IMR-90 (cell line): ENCODE results near the gene SCNN1B. TPM values are rescaled to one million over a fixed set of nuclear protein-coding genes. Genes with fewer than 3 reads are reported as not detected.

Experiments used
- ATAC-seq: fragments of 200-7000 bp; cut with Tn5 transposase; 2 replicates; pipeline ENCODE4 v1.9.1; 2020; ENCODE audit warnings: low read depth, mild to moderate bottlenecking, moderate library complexity
- BruUV-seq: library from RNA; stranded (reverse); fragments of 400-500 nt; replicated peaks from 2 replicates; lab custom pipeline; 2021; lab: Mats Ljungman, UMichigan
- CTCF ChIA-PET: fragments of 300-600 bp; formaldehyde crosslinking; extraction: SDS; loops from one replicate; lab custom pipeline; 2021; ENCODE audit warnings: antibody characterized with exemption; lab: Yijun Ruan, JAX
- POLR2A ChIA-PET: fragments of 300-600 bp; sonication (Branson Sonifier 250); formaldehyde crosslinking; loops from one replicate; lab custom pipeline; 2022; ENCODE audit warnings: antibody characterized with exemption; ENCODE audit not compliant: unreplicated experiment; lab: Charles Lee
- DNase-seq: peaks from one replicate; pipeline ENCODE4 v3.0.0; 2013
- H2AFZ ChIP-seq: replicated peaks from 2 replicates; pipeline ENCODE3; 2013; ENCODE audit warnings: low read length, mild to moderate bottlenecking; ENCODE audit not compliant: poor library complexity
- H2AK5ac ChIP-seq: 2 replicates; pipeline ENCODE4 v1.6.1; 2013; ENCODE audit warnings: low read depth, low read length, inconsistent platforms
- H2AK9ac ChIP-seq: replicated peaks from 2 replicates; pipeline ENCODE3; 2013; ENCODE audit warnings: mild to moderate bottlenecking, low read depth, low read length, moderate library complexity; ENCODE audit not compliant: poor library complexity
- H2BK120ac ChIP-seq: 2 replicates; pipeline ENCODE4 v1.6.1; 2013; ENCODE audit warnings: low read depth, low read length, inconsistent platforms
- H2BK15ac ChIP-seq: 3 replicates; pipeline ENCODE4 v1.6.1; 2013; ENCODE audit warnings: low read depth, low read length, inconsistent platforms
- H2BK20ac ChIP-seq: 2 replicates; pipeline ENCODE4 v1.6.1; 2013; ENCODE audit warnings: low read depth, mild to moderate bottlenecking, inconsistent platforms, low read length, moderate library complexity
- H2BK5ac ChIP-seq: 2 replicates; pipeline ENCODE4 v1.6.1; 2013; ENCODE audit warnings: mild to moderate bottlenecking, low read depth, low read length, inconsistent platforms; ENCODE audit not compliant: poor library complexity, severe bottlenecking
- H3K14ac ChIP-seq: replicated peaks from 2 replicates; pipeline ENCODE4 v1.6.1; 2013; ENCODE audit warnings: low read depth, low read length, inconsistent platforms
- H3K18ac ChIP-seq: 2 replicates; pipeline ENCODE4 v1.6.1; 2013; ENCODE audit warnings: low read depth, low read length, control low read depth
- H3K23ac ChIP-seq: 2 replicates; pipeline ENCODE4 v1.6.1; 2013; ENCODE audit warnings: low read depth, low read length, inconsistent platforms
- H3K27ac ChIP-seq: 2 replicates; pipeline ENCODE4 v1.5.1; 2013; ENCODE audit warnings: mild to moderate bottlenecking, control low read depth, low read length; ENCODE audit not compliant: insufficient read depth
- H3K27me3 ChIP-seq: 2 replicates; pipeline ENCODE4 v1.6.1; 2013; ENCODE audit warnings: low read length; ENCODE audit not compliant: control insufficient read depth, insufficient read depth
- H3K36me3 ChIP-seq: 2 replicates; pipeline ENCODE4 v1.6.1; 2013; ENCODE audit warnings: low read length, mixed read lengths; ENCODE audit not compliant: control insufficient read depth, insufficient read depth
- H3K4ac ChIP-seq: 2 replicates; pipeline ENCODE4 v1.6.1; 2013; ENCODE audit warnings: low read depth, low read length, inconsistent platforms
- H3K4me1 ChIP-seq: 2 replicates; pipeline ENCODE4 v1.6.1; 2013; ENCODE audit warnings: low read length, mixed read lengths; ENCODE audit not compliant: control insufficient read depth, insufficient read depth
- H3K4me2 ChIP-seq: 2 replicates; pipeline ENCODE4 v1.6.1; 2013; ENCODE audit warnings: low read depth, mild to moderate bottlenecking, control low read depth, low read length, moderate library complexity
- H3K4me3 ChIP-seq: 2 replicates; pipeline ENCODE4 v1.5.1; 2013; ENCODE audit warnings: low read depth, mild to moderate bottlenecking, control low read depth, low read length, moderate library complexity; ENCODE audit not compliant: insufficient read depth
- H3K56ac ChIP-seq: 2 replicates; pipeline ENCODE4 v1.6.1; 2013; ENCODE audit warnings: low read length, inconsistent platforms; ENCODE audit not compliant: insufficient read depth; ENCODE audit errors: extremely low read depth
- H3K79me1 ChIP-seq, 2 experiments: 2 replicates each; pipeline ENCODE4 v1.6.1; 2013; ENCODE audit warnings: low read length in 2 of 2, inconsistent platforms in 1 of 2, low read depth in 1 of 2
- H3K9ac ChIP-seq: 2 replicates; pipeline ENCODE4 v1.6.1; 2013; ENCODE audit warnings: low read depth, low read length, control low read depth
- H3K9me1 ChIP-seq: 2 replicates; pipeline ENCODE4 v1.6.1; 2013; ENCODE audit warnings: low read length, inconsistent platforms; ENCODE audit not compliant: insufficient read depth
- H3K9me3 ChIP-seq: 2 replicates; pipeline ENCODE4 v1.6.1; 2013; ENCODE audit warnings: low read length; ENCODE audit not compliant: control insufficient read depth, insufficient read depth
- H4K20me1 ChIP-seq: 2 replicates; pipeline ENCODE4 v1.6.1; 2013; ENCODE audit warnings: low read length, inconsistent platforms; ENCODE audit not compliant: insufficient read depth
- H4K5ac ChIP-seq: 2 replicates; pipeline ENCODE4 v1.6.1; 2013; ENCODE audit warnings: mild to moderate bottlenecking, low read depth, low read length, control low read depth
- H4K8ac ChIP-seq, 2 experiments: 2 replicates each; pipeline ENCODE4 v1.6.1; 2013; ENCODE audit warnings: low read depth in 2 of 2, low read length in 2 of 2, control low read depth in 1 of 2, inconsistent platforms in 1 of 2
- H4K91ac ChIP-seq: 2 replicates; pipeline ENCODE4 v1.6.1; 2013; ENCODE audit warnings: low read depth, low read length, inconsistent platforms; ENCODE audit not compliant: insufficient read depth
- BHLHE40 ChIP-seq: fragments of 150-350 bp; IDR thresholded peaks from 2 replicates; pipeline ENCODE4 v1.6.1; 2016; ENCODE audit warnings: mild to moderate bottlenecking, low read depth, low read length
- CEBPB ChIP-seq: IDR thresholded peaks from 2 replicates; pipeline ENCODE4 v1.6.1; 2012; ENCODE audit warnings: low read depth, low read length, improper control_type of control experiment
- CTCF ChIP-seq: conservative IDR thresholded peaks from 2 replicates; pipeline ENCODE4 v1.5.1; 2012; ENCODE audit warnings: mild to moderate bottlenecking, low read depth, low read length, improper control_type of control experiment
- FOS ChIP-seq: fragments of 150-350 bp; IDR thresholded peaks from 2 replicates; pipeline ENCODE4 v1.6.1; 2016; ENCODE audit warnings: low read depth, low read length
- MAZ ChIP-seq: IDR thresholded peaks from 2 replicates; pipeline ENCODE4 v1.6.1; 2012; ENCODE audit warnings: low read depth, mild to moderate bottlenecking, low read length, improper control_type of control experiment, moderate library complexity, borderline replicate concordance
- MXI1 ChIP-seq: IDR thresholded peaks from 2 replicates; pipeline ENCODE4 v1.6.1; 2012; ENCODE audit warnings: low read depth, mild to moderate bottlenecking, low read length, moderate library complexity, borderline replicate concordance
- NFE2L2 ChIP-seq: fragments of 150-350 bp; IDR thresholded peaks from 2 replicates; pipeline ENCODE4 v1.6.1; 2016; ENCODE audit warnings: low read depth, mild to moderate bottlenecking, low read length
- POLR2A ChIP-seq: IDR thresholded peaks from 2 replicates; pipeline ENCODE4 v1.6.1; 2012; ENCODE audit warnings: mild to moderate bottlenecking, low read depth, low read length
- RAD21 ChIP-seq: IDR thresholded peaks from 2 replicates; pipeline ENCODE4 v1.6.1; 2012; ENCODE audit warnings: low read length, improper control_type of control experiment
- RCOR1 ChIP-seq: IDR thresholded peaks from 2 replicates; pipeline ENCODE4 v1.6.1; 2012; ENCODE audit warnings: mild to moderate bottlenecking, low read length, improper control_type of control experiment; ENCODE audit not compliant: insufficient replicate concordance
- RFX5 ChIP-seq: IDR thresholded peaks from 2 replicates; pipeline ENCODE4 v1.8.0; 2012; ENCODE audit warnings: low read depth, mild to moderate bottlenecking, low read length, moderate library complexity
- SMC3 ChIP-seq: fragments of 150-350 bp; IDR thresholded peaks from 2 replicates; pipeline ENCODE4 v1.6.1; 2016; ENCODE audit warnings: low read depth, mild to moderate bottlenecking, antibody characterized with exemption, low read length, moderate library complexity
- USF2 ChIP-seq: fragments of 150-350 bp; IDR thresholded peaks from 2 replicates; pipeline ENCODE4 v1.6.1; 2017; ENCODE audit warnings: mild to moderate bottlenecking, antibody characterized with exemption, low read length, low read depth
- WGBS, 2 experiments: methylation state at CpG; one replicate each; pipeline versions ENCODE4 v1.1.5 to v1.1.7; 2013; ENCODE audit warnings: missing lambda C conversion rate in 2 of 2; ENCODE audit not compliant: insufficient read length in 1 of 2; ENCODE audit errors: extremely low coverage in 2 of 2; 5-methylcytosine and 5-hydroxymethylcytosine counted together
- dilution Hi-C: fragments of 300-500 bp; cut with HindIII; formaldehyde crosslinking; loops from one replicate; pipeline ENCODE4 v1.14.3; 2018; ENCODE audit warnings: low sequenced_read_pairs; ENCODE audit not compliant: unreplicated experiment
- in situ Hi-C: fragments of 300-500 bp; cut with MboI; formaldehyde crosslinking; loops from 3 replicates; pipeline ENCODE4 v1.14.3; 2019; ENCODE audit warnings: low sequenced_read_pairs, inconsistent platforms, mixed read lengths
- intact Hi-C: fragments of 100-400 bp; cut with micrococcal nuclease; formaldehyde crosslinking; loops from 2 replicates; pipeline ENCODE4 v1.10.0; 2022
- polyA plus RNA-seq, 3 experiments: library from polyadenylated mRNA; depleted of rRNA; stranded (reverse); fragments of >200 nt; gene quantifications; 2 replicates each; pipeline ENCODE4 v1.2.3, GENCODE V29; 2012; ENCODE audit warnings: low replicate concordance in 1 of 3
- total RNA-seq: library from RNA; depleted of rRNA; stranded (reverse); fragments of >200 nt; gene quantifications from 2 replicates; pipeline ENCODE4 v1.2.3, GENCODE V29; 2012
- TF ChIP-seq, protein P1 (sequence below): fragments of 150-350 bp; IDR thresholded peaks from 2 replicates; pipeline ENCODE4 v1.6.1; 2016; ENCODE audit warnings: low read depth, mild to moderate bottlenecking, low read length, moderate library complexity, borderline replicate concordance

Gene SCNN1B
- total and polyA plus RNA-seq, 2 of the 4 experiments (the other 2 are of a cell fraction) = not detected

- peaks cover 10% of the 10 kb centered on the region for H3K4me1 ChIP-seq
- H2AFZ ChIP-seq = no peak overlapping the region
- H3K27me3 ChIP-seq = no peaks in the 10 kb centered on the region
- no peak overlapping the region for H3K27ac ChIP-seq
- no TSS peak for BruUV-seq
- ATAC-seq (no peak), DNase-seq (no peak)
- no peak overlapping the region for H2BK20ac ChIP-seq
- POLR2A ChIA-PET = no interaction called here
- in situ Hi-C loops (no loop called here), dilution Hi-C loops (no loop called here), intact Hi-C loops (no loop called here)
- H3K56ac ChIP-seq = no peak overlapping the region
- no peak overlapping the region for H3K14ac ChIP-seq
- WGBS, 2 experiments = 80% methylated on average over 5 of the region's 7 CpGs; no CpG with 5 or more reads in 1 of the 2 experiments
- H3K4me2 ChIP-seq = no peak overlapping the region
- no peak overlapping the region for H4K5ac ChIP-seq
- TF ChIP-seq FOS = no peak
- no peak for TF ChIP-seq USF2
- no peak for TF ChIP-seq RAD21
- no peak for TF ChIP-seq RFX5
- no peak for TF ChIP-seq MXI1
- TF ChIP-seq CTCF = no peak
- TF ChIP-seq BHLHE40 = no peak
- TF ChIP-seq, protein P1, sequence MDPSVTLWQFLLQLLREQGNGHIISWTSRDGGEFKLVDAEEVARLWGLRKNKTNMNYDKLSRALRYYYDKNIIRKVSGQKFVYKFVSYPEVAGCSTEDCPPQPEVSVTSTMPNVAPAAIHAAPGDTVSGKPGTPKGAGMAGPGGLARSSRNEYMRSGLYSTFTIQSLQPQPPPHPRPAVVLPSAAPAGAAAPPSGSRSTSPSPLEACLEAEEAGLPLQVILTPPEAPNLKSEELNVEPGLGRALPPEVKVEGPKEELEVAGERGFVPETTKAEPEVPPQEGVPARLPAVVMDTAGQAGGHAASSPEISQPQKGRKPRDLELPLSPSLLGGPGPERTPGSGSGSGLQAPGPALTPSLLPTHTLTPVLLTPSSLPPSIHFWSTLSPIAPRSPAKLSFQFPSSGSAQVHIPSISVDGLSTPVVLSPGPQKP = no peak
- no peak for TF ChIP-seq POLR2A
- no peak for TF ChIP-seq RCOR1
- TF ChIP-seq SMC3 = no peak
- TF ChIP-seq NFE2L2 = no peak
- no peak for TF ChIP-seq CEBPB
- no peak for TF ChIP-seq MAZ
- H3K23ac ChIP-seq = no peak overlapping the region
- no peak overlapping the region for H2BK15ac ChIP-seq
- H3K18ac ChIP-seq = no peak overlapping the region
- H3K36me3 ChIP-seq = peaks cover 43% of the 10 kb centered on the region
- H4K91ac ChIP-seq = no peak overlapping the region
- H2AK9ac ChIP-seq = no peak overlapping the region
- no peak overlapping the region for H2AK5ac ChIP-seq
- no peak overlapping the region for H4K8ac ChIP-seq
- no peaks in the 10 kb centered on the region; a peak in 1 of 4 replicates for H3K79me1 ChIP-seq
- no peak overlapping the region for H3K4me3 ChIP-seq
- no peak overlapping the region for H2BK5ac ChIP-seq
- H3K9me3 ChIP-seq = no peaks in the 10 kb centered on the region
- no peaks in the 10 kb centered on the region for H3K9me1 ChIP-seq
- no peak overlapping the region for H3K9ac ChIP-seq
- CTCF ChIA-PET = no interaction called here
- peaks cover 3% of the 10 kb centered on the region; the same call in 1 of the 2 replicates for H4K20me1 ChIP-seq
- no peak overlapping the region for H2BK120ac ChIP-seq
- no peak overlapping the region for H3K4ac ChIP-seq
Observed at GRCh38 chr16:23416816-23417215, 114.7 kb downstream of the SCNN1B start.
